H1 (cell line): ENCODE results near the gene RNASE4. TPM values are rescaled to one million over a fixed set of nuclear protein-coding genes. Genes with fewer than 3 reads are reported as not detected.
"Not testable (repeated sequence)": the region's sequence is repeated elsewhere in the genome, so short reads cannot be mapped to it uniquely, and the experiment has no call there.

Experiments
- CTCF ChIA-PET: fragments of 300-600 bp; sonication (Branson Sonifier 250); formaldehyde crosslinking; loops from one replicate; lab custom pipeline; 2021; ENCODE audit not compliant: partially characterized antibody; lab: Charles Lee
- POLR2A ChIA-PET: fragments of 300-600 bp; sonication (Branson Sonifier 250); formaldehyde crosslinking; loops from one replicate; lab custom pipeline; 2021; ENCODE audit warnings: inconsistent platforms; ENCODE audit not compliant: partially characterized antibody; lab: Charles Lee
- DNase-seq, 2 experiments: peaks; one replicate each; pipeline versions ENCODE4 v3.0.0 to v3.0.0-alpha.2; 2010 to 2022; ENCODE audit warnings: low spot score in 2 of 2, low read depth in 1 of 2, mixed read lengths in 1 of 2
- FAIRE-seq: peaks from 2 replicates; lab custom pipeline; 2011; peaks lifted over from hg19 to GRCh38; lab: Jason Lieb, UNC
- H2AFZ ChIP-seq: 2 replicates; pipeline ENCODE4 v1.8.1; 2012; ENCODE audit warnings: low read length, inconsistent platforms
- H2AK5ac ChIP-seq: 2 replicates; pipeline ENCODE4 v1.6.1; 2013; ENCODE audit warnings: low read depth, low read length
- H2BK120ac ChIP-seq: replicated peaks from 2 replicates; pipeline ENCODE3; 2013; ENCODE audit warnings: low read depth, low read length, inconsistent platforms
- H2BK12ac ChIP-seq: 2 replicates; pipeline ENCODE4 v1.6.1; 2013; ENCODE audit warnings: low read depth, low read length
- H2BK15ac ChIP-seq: 2 replicates; pipeline ENCODE4 v1.6.1; 2013; ENCODE audit warnings: low read length
- H2BK20ac ChIP-seq: 2 replicates; pipeline ENCODE4 v1.6.1; 2013; ENCODE audit warnings: low read length
- H2BK5ac ChIP-seq: 2 replicates; pipeline ENCODE4 v1.6.1; 2013; ENCODE audit warnings: low read depth, low read length
- H3K14ac ChIP-seq: 2 replicates; pipeline ENCODE4 v1.6.1; 2013; ENCODE audit warnings: inconsistent platforms; ENCODE audit not compliant: insufficient read length
- H3K18ac ChIP-seq: 2 replicates; pipeline ENCODE4 v1.6.1; 2013; ENCODE audit warnings: low read length; ENCODE audit errors: extremely low read depth
- H3K23ac ChIP-seq: 2 replicates; pipeline ENCODE4 v1.6.1; 2013; ENCODE audit warnings: inconsistent platforms; ENCODE audit not compliant: insufficient read length
- H3K23me2 ChIP-seq: 2 replicates; pipeline ENCODE4 v1.6.1; 2013; ENCODE audit warnings: low read depth, low read length
- H3K27ac ChIP-seq: 2 replicates; pipeline ENCODE4 v1.6.1; 2011; ENCODE audit warnings: low read depth, low read length, inconsistent platforms
- H3K27me3 ChIP-seq, 4 experiments: replicated peaks in 1 of 4; 1 replicate in 1 of 4; 2 replicates in 3 of 4; pipeline versions ENCODE4 v1.6.1 to v1.8.1; 2011 to 2013; ENCODE audit warnings: low read length in 3 of 4, mild to moderate bottlenecking in 3 of 4, inconsistent platforms in 2 of 4, mixed read lengths in 2 of 4, moderate library complexity in 1 of 4; ENCODE audit not compliant: control insufficient read depth in 3 of 4, insufficient read depth in 3 of 4; ENCODE audit errors: extremely low read depth in 1 of 4
- H3K36me3 ChIP-seq, 4 experiments: 2 replicates each; pipeline versions ENCODE4 v1.6.1 to v1.8.1; 2011 to 2013; ENCODE audit warnings: mild to moderate bottlenecking in 4 of 4, low read length in 3 of 4, moderate library complexity in 2 of 4, control low read depth in 1 of 4, inconsistent platforms in 1 of 4; ENCODE audit not compliant: insufficient read depth in 4 of 4, control insufficient read depth in 2 of 4
- H3K4ac ChIP-seq: replicated peaks from 2 replicates; pipeline ENCODE3; 2013; ENCODE audit warnings: low read length, low read depth, mixed read lengths, inconsistent platforms; ENCODE audit not compliant: insufficient read length
- H3K4me1 ChIP-seq, 4 experiments: replicated peaks in 1 of 4; 1 replicate in 1 of 4; 2 replicates in 3 of 4; pipeline versions ENCODE4 v1.6.1 to v1.8.1; 2011 to 2013; ENCODE audit warnings: low read length in 3 of 4, inconsistent platforms in 2 of 4, mixed read lengths in 1 of 4; ENCODE audit not compliant: insufficient read depth in 4 of 4, control insufficient read depth in 3 of 4
- H3K4me2 ChIP-seq, 2 experiments: 2 replicates each; pipeline versions ENCODE4 v1.6.1 to v1.8.1; 2011 to 2013; ENCODE audit warnings: low read depth in 2 of 2, low read length in 2 of 2, control low read depth in 1 of 2, inconsistent platforms in 1 of 2, mild to moderate bottlenecking in 1 of 2; ENCODE audit not compliant: insufficient read depth in 1 of 2
- H3K4me3 ChIP-seq, 4 experiments: fragments of 200-600, 300-600 bp in 1 of 4; sonication (generic), shearing (Covaris generic), sonication (Bioruptor Twin) in 1 of 4; 2 replicates each; pipeline versions ENCODE4 v1.5.1 to v1.8.1; 2011 to 2016; ENCODE audit warnings: low read length in 4 of 4, low read depth in 3 of 4, control low read depth in 2 of 4, inconsistent platforms in 2 of 4, mild to moderate bottlenecking in 2 of 4, mixed read lengths in 1 of 4, moderate library complexity in 1 of 4; ENCODE audit not compliant: insufficient read depth in 2 of 4; ENCODE audit errors: extremely low read depth in 1 of 4
- H3K56ac ChIP-seq: replicated peaks from 2 replicates; pipeline ENCODE3; 2013; ENCODE audit warnings: low read depth, mild to moderate bottlenecking, mixed read lengths, low read length, inconsistent platforms; ENCODE audit not compliant: insufficient read length
- H3K79me1 ChIP-seq: 2 replicates; pipeline ENCODE4 v1.6.1; 2013; ENCODE audit warnings: low read depth, low read length, control low read depth
- H3K79me2 ChIP-seq, 2 experiments: 2 replicates each; pipeline versions ENCODE4 v1.6.1 to v1.8.1; 2012 to 2013; ENCODE audit warnings: low read length in 2 of 2, mild to moderate bottlenecking in 2 of 2, inconsistent platforms in 1 of 2; ENCODE audit not compliant: insufficient read depth in 2 of 2, control insufficient read depth in 1 of 2
- H3K9ac ChIP-seq, 4 experiments: replicated peaks in 1 of 4; 1 replicate in 1 of 4; 2 replicates in 3 of 4; pipeline versions ENCODE4 v1.6.1 to v1.8.1; 2011 to 2013; ENCODE audit warnings: low read depth in 3 of 4, low read length in 3 of 4, control low read depth in 2 of 4, mild to moderate bottlenecking in 2 of 4, moderate library complexity in 2 of 4, inconsistent platforms in 1 of 4; ENCODE audit errors: extremely low read depth in 1 of 4
- H3K9me3 ChIP-seq, 2 experiments: 2 replicates each; pipeline versions ENCODE4 v1.6.1 to v1.8.1; 2012 to 2013; ENCODE audit warnings: mild to moderate bottlenecking in 2 of 2, moderate library complexity in 2 of 2, control low read depth in 1 of 2, inconsistent platforms in 1 of 2, low read depth in 1 of 2, low read length in 1 of 2, mixed read lengths in 1 of 2; ENCODE audit not compliant: insufficient read depth in 2 of 2
- H4K20me1 ChIP-seq, 2 experiments: replicated peaks in 1 of 2; 2 replicates each; pipeline versions ENCODE3 to v1.8.1; 2011 to 2013; ENCODE audit warnings: inconsistent platforms in 2 of 2, low read length in 2 of 2, mild to moderate bottlenecking in 1 of 2; ENCODE audit not compliant: insufficient read depth in 2 of 2, control insufficient read depth in 1 of 2
- H4K5ac ChIP-seq: 2 replicates; pipeline ENCODE4 v1.6.1; 2013; ENCODE audit warnings: low read length, low read depth, mixed read lengths, inconsistent platforms; ENCODE audit not compliant: insufficient read length
- H4K8ac ChIP-seq: 2 replicates; pipeline ENCODE4 v1.8.0; 2013; ENCODE audit warnings: mild to moderate bottlenecking, moderate library complexity, low read length, inconsistent platforms; ENCODE audit not compliant: insufficient read depth; ENCODE audit errors: extremely low read depth
- H4K91ac ChIP-seq: replicated peaks from 2 replicates; pipeline ENCODE3; 2013; ENCODE audit warnings: low read length, mixed read lengths, inconsistent platforms; ENCODE audit not compliant: insufficient read length
- WGBS, 2 experiments: shearing (Covaris generic) in 1 of 2; methylation state at CpG; one replicate each; pipeline versions ENCODE4 v1.1.6 to v1.1.7; 2013 to 2015; ENCODE audit warnings: low lambda C conversion rate in 2 of 2, mixed read lengths in 2 of 2, inconsistent platforms in 1 of 2, low coverage in 1 of 2, missing lambda C conversion rate in 1 of 2; ENCODE audit not compliant: insufficient replicate concordance in 2 of 2, insufficient coverage in 1 of 2, insufficient read length in 1 of 2; ENCODE audit errors: extremely low coverage in 1 of 2, missing lambda C conversion rate in 1 of 2; 5-methylcytosine and 5-hydroxymethylcytosine counted together
- polyA plus RNA-seq, 7 experiments: library from polyadenylated mRNA; depleted of rRNA in 3 of 7; stranded (reverse) in 5 of 7; unstranded in 2 of 7; fragments of >200 nt in 5 of 7; fragments of 200-250 nt in 2 of 7; gene quantifications; 1 replicate in 5 of 7; 2 replicates in 1 of 7; 4 replicates in 1 of 7; pipeline versions ENCODE4 v1.2.1 to v1.2.3, GENCODE V29; 2011 to 2013; ENCODE audit warnings: missing spikeins in 2 of 7, mixed read lengths in 2 of 7
- total RNA-seq: library from RNA; stranded (reverse); fragmentation: NEBNext Ultra II Directional; extraction: Animal tissue kit (Norgen Biotek cat#: 25700); gene quantifications from 2 replicates; pipeline ENCODE4 v1.2.1, GENCODE V29; 2021

Gene RNASE4
- total and polyA plus RNA-seq, 2 of the 8 experiments (the other 6 are each of a cell fraction or from before 2014, with no cell fraction given): 0.61 to 3.5 TPM

DNA sequence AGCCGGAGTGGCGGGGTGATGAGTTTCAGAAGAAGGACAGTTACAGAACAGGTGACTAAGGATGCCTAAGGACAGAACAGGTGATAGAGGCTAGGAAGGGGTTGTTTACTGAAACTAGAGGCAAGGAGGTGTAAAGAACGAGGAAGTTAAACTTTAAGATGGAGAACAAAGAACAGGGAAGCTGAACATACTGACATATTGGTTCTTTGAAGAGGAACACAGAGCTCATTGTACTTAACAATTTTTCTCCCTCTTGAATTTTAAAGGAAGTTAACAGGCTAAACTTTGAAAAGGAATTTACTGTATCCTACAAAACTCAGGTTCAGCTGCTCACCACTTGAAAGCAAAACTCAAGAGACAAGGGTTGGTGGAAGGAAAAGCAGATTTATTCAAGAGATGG lies 41.8 kb downstream of the RNASE4 start:
- not testable (repeated sequence) for H2BK120ac ChIP-seq, H3K4ac ChIP-seq, H3K27me3 ChIP-seq, H3K23me2 ChIP-seq, H4K20me1 ChIP-seq, H3K4me1 ChIP-seq, H2BK5ac ChIP-seq, H3K9me3 ChIP-seq, H4K8ac ChIP-seq, H4K91ac ChIP-seq, DNase-seq, H2BK15ac ChIP-seq, H2AK5ac ChIP-seq, H3K79me2 ChIP-seq, H3K56ac ChIP-seq, H3K18ac ChIP-seq, H3K79me1 ChIP-seq, H4K5ac ChIP-seq, H3K4me2 ChIP-seq, H2BK12ac ChIP-seq, H3K4me3 ChIP-seq, H2BK20ac ChIP-seq, H3K36me3 ChIP-seq, H3K23ac ChIP-seq, H2AFZ ChIP-seq, H3K14ac ChIP-seq, FAIRE-seq, H3K27ac ChIP-seq, H3K9ac ChIP-seq
- WGBS, 2 experiments: 92% methylated on average over 3 of the region's 3 CpGs; no CpG with 5 or more reads in 1 of the 2 experiments
- POLR2A ChIA-PET: interaction anchor here (1.0 kb wide), 1 partner anchor 74 kb away, joined by 3 read pairs; no protein-coding TSS in a partner anchor
- CTCF ChIA-PET: interaction anchor here (1.7 kb wide), 1 partner anchor 32 kb away, joined by 8 read pairs; no protein-coding TSS in a partner anchor
